AG04449 (cell line): ENCODE measurements around the gene FGD1.

ENCODE experiments used
- CTCF ChIA-PET: fragments of 350-600 bp; formaldehyde crosslinking; extraction: SDS; loops from one replicate; lab custom pipeline; 2021; ENCODE audit warnings: antibody characterized with exemption; lab: Yijun Ruan, JAX
- POLR2A ChIA-PET: fragments of 400-600, 350-600 bp; formaldehyde crosslinking; extraction: SDS; loops from one replicate; lab custom pipeline; 2020; ENCODE audit warnings: antibody characterized with exemption, inconsistent platforms; lab: Yijun Ruan, JAX
- DNase-seq: peaks from one replicate; pipeline ENCODE4 v3.0.0-alpha.2; 2010; ENCODE audit warnings: low read depth, low spot score
- H3K4me3 ChIP-seq: 2 replicates; pipeline ENCODE4 v1.5.1; 2011; ENCODE audit warnings: low read depth, mild to moderate bottlenecking, control low read depth, low read length
- TF ChIP-seq, protein P1 (sequence below): IDR thresholded peaks from one replicate; pipeline ENCODE4 v1.5.1; 2011; ENCODE audit warnings: mild to moderate bottlenecking, moderate library complexity, low read length, control low read depth, inconsistent platforms; ENCODE audit not compliant: insufficient read depth; ENCODE audit errors: missing control alignments

FGD1 gene

DNA sequence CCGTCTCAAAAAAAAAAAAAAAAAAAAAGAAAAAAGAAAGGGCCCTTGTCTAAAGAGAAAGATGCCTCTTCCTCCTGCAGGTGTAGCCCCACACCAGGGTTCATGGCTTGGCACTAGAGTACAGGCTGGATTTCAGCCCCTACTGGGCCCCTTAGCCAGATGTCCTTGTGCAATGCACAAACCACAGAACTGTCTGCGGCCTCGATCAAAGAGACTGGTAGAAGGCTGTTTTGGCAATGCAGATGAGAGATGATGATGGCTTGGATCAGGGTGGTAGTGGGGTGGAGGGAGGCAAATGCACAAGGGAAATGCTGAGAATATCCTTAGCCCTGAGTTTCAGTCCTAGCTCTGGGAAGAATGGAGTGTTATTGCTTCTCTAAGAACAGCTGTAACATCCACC is 82.3 kb downstream of the FGD1 start:
- no peak for DNase-seq
- ChIA-PET POLR2A (no interaction called here), CTCF (no interaction called here)
- H3K4me3 ChIP-seq: no peak overlapping the region
- TF ChIP-seq, protein P1, sequence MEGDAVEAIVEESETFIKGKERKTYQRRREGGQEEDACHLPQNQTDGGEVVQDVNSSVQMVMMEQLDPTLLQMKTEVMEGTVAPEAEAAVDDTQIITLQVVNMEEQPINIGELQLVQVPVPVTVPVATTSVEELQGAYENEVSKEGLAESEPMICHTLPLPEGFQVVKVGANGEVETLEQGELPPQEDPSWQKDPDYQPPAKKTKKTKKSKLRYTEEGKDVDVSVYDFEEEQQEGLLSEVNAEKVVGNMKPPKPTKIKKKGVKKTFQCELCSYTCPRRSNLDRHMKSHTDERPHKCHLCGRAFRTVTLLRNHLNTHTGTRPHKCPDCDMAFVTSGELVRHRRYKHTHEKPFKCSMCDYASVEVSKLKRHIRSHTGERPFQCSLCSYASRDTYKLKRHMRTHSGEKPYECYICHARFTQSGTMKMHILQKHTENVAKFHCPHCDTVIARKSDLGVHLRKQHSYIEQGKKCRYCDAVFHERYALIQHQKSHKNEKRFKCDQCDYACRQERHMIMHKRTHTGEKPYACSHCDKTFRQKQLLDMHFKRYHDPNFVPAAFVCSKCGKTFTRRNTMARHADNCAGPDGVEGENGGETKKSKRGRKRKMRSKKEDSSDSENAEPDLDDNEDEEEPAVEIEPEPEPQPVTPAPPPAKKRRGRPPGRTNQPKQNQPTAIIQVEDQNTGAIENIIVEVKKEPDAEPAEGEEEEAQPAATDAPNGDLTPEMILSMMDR: no peak

DNA sequence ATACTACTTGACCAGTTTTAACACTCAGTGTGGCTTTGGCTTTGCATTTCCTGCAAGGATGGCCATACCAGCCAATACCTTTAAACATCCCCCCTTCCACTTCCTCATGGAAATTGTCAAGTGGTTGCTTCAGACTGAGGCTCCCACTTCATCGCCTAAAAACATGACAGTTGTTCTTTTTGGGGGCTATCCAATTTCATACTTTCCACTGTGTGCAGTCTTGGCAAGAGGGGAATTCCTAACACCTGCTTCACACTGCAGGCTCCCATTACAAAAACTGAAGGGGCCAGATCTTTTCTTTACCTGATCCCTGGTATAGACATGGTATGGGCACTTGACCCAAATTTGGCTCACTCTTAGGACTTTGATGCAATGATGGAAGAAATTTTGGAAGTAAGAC is 84.3 kb downstream of the FGD1 start:
- no peak for DNase-seq
- ChIA-PET CTCF (no interaction called here), POLR2A (no interaction called here)
- TF ChIP-seq, protein P1: no peak
- no peak overlapping the region for H3K4me3 ChIP-seq

GRCh38 chrX:54407266-54407665 is 88.8 kb downstream of the FGD1 start:
- CTCF ChIA-PET: no interaction called here
- POLR2A ChIA-PET: no interaction called here
- TF ChIP-seq, protein P1: no peak
- DNase-seq: no peak
- no peak overlapping the region for H3K4me3 ChIP-seq

GRCh38 chrX:54397113-54397512 is 98.9 kb downstream of the FGD1 start:
- TF ChIP-seq, protein P1: no peak
- DNase-seq: no peak
- no peak overlapping the region for H3K4me3 ChIP-seq
- CTCF ChIA-PET: no interaction called here
- POLR2A ChIA-PET: no interaction called here
